CD8-positive, alpha-beta T cell (primary cell): ENCODE measurements around the gene THRA. TPM values are rescaled to one million over a fixed set of nuclear protein-coding genes. Genes with fewer than 3 reads are reported as not detected.

ENCODE experiments used
- microRNA-seq: library from miRNA; unstranded; fragments of <30 nt; microRNA quantifications from one replicate; pipeline ENCODE4 v1.2.0, GENCODE V29; 2022; ENCODE audit warnings: borderline microRNAs expressed
- total RNA-seq, 46 experiments: library from RNA in 2 of 46; stranded (reverse) in 2 of 46; gene quantifications; one replicate each; pipeline ENCODE4 v1.2.3 and lab custom pipeline; 2021 to 2026

Gene THRA
- total RNA-seq, 2 experiments from 2014 or later = 34.6 to 35.7 TPM

Small RNA genes within 50 kb of the gene (microRNA-seq; reads per million reads assigned to microRNA genes)
- not detected for gene MIR6884

Other genes with a start within 250 kb of the THRA start
- 10 to 100 TPM; 57.3 to 59.8 TPM for gene IKZF3, start 198.7 kb upstream of the THRA start, total RNA-seq
- gene ZPBP2, start 194.8 kb upstream of the THRA start, total RNA-seq = not detected
- gene GSDMB, start 144.3 kb upstream of the THRA start, total RNA-seq = 10 to 100 TPM; 25.3 to 25.4 TPM
- 100 to 1,000 TPM; 136 to 140 TPM for gene ORMDL3, start 135.4 kb upstream of the THRA start, total RNA-seq
- not detected for gene LRRC3C, start 135.2 kb upstream of the THRA start, total RNA-seq
- under 1 TPM; 0.41 to 0.78 TPM for gene GSDMA, start 100.0 kb upstream of the THRA start, total RNA-seq
- 10 to 100 TPM; 66.9 to 68.8 TPM for gene PSMD3, start 82.2 kb upstream of the THRA start, total RNA-seq
- not detected for gene CSF3, start 47.5 kb upstream of the THRA start, total RNA-seq
- 100 to 1,000 TPM; 103 to 104 TPM for gene MED24, start 8.6 kb upstream of the THRA start, total RNA-seq
- gene NR1D1, start 37.6 kb downstream of the THRA start, total RNA-seq = 10 to 100 TPM; 24.1 to 25.6 TPM
- 10 to 100 TPM; 43.8 to 46.6 TPM for gene MSL1, start 59.0 kb downstream of the THRA start, total RNA-seq
- 100 to 1,000 TPM; 187 to 198 TPM for gene CASC3, start 77.6 kb downstream of the THRA start, total RNA-seq
- 1 to 10 TPM; 8.8 to 9.2 TPM for gene RAPGEFL1, start 114.5 kb downstream of the THRA start, total RNA-seq
- 10 to 100 TPM; 26.8 to 30.8 TPM for gene WIPF2, start 156.3 kb downstream of the THRA start, total RNA-seq
- gene CDC6, start 224.9 kb downstream of the THRA start, total RNA-seq = 1 to 10 TPM; 2.0 to 2.9 TPM
- 100 to 1,000 TPM; 133 TPM for gene RARA, start 246.2 kb downstream of the THRA start, total RNA-seq